ENCODE results near the gene SYP.
"Not testable (repeated sequence)": the region's sequence is repeated elsewhere in the genome, so short reads cannot be mapped to it uniquely, and the experiment has no call there.

SYP gene

DNA sequence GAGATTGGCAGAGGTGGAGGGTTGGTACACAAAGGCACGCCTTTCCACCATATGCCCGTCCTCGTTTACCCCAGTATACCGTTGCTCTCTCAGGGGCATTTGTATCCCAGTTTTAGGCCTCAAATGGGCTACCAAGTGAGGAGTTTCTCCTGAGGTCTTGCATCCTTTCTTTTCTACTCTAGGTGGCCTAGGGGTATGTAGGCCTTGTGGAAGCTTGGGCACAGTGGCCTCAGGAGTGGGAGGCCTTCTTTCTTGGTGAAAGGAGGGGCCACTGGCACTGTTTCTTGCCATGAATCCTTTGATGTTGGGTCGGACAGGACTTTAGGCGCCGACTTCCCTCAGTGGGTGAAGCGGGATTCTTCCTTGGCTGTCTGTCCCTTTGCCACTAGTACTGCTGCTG, 52.7 kb downstream of the SYP start:
- no peaks in the 10 kb centered on the region for H3K9me3 ChIP-seq (ENCODE audit: control insufficient read depth, low read depth, low read length)
- H3K27me3 ChIP-seq (ENCODE audit: control insufficient read depth, insufficient read depth, low read length), result no peaks in the 10 kb centered on the region
- H3K36me3 ChIP-seq (ENCODE audit: control insufficient read depth, low read depth, low read length), result no peaks in the 10 kb centered on the region
- no peak overlapping the region for H3K4me3 ChIP-seq (ENCODE audit: low read length)
- H3K4me1 ChIP-seq (ENCODE audit: control insufficient read depth, low read depth, low read length), result no peaks in the 10 kb centered on the region
- H3K27ac ChIP-seq (ENCODE audit: low read length), result no peak overlapping the region
- H3K9ac ChIP-seq (ENCODE audit: low read length), result no peak overlapping the region

DNA sequence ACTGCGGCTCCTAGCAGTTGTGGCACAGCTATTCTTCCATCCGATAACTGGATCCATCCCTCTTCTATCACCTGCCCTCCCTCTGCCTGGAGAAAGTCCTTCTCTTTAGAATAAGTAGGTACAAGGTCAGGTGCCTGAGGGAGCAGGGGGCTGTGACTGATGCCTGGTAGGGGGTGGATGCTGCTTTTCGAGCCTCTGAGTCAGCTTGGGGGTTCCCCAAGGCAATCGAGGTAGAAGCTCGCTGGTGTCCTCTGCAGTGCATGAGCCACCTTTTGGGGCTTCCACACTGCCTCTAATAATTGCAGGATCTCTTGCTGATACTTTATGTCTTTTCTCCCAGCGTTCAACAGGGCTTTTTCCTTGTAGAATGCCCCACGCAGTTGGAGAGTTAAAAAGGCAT, 56.8 kb downstream of the SYP start:
- H3K9ac ChIP-seq (ENCODE audit: low read length); H3K4me1 ChIP-seq (ENCODE audit: control insufficient read depth, low read depth, low read length); H3K27me3 ChIP-seq (ENCODE audit: control insufficient read depth, insufficient read depth, low read length); H3K4me3 ChIP-seq (ENCODE audit: low read length); H3K36me3 ChIP-seq (ENCODE audit: control insufficient read depth, low read depth, low read length); H3K27ac ChIP-seq (ENCODE audit: low read length): not testable (repeated sequence)
- H3K9me3 ChIP-seq (ENCODE audit: control insufficient read depth, low read depth, low read length), result peaks cover 11% of the 10 kb centered on the region

DNA sequence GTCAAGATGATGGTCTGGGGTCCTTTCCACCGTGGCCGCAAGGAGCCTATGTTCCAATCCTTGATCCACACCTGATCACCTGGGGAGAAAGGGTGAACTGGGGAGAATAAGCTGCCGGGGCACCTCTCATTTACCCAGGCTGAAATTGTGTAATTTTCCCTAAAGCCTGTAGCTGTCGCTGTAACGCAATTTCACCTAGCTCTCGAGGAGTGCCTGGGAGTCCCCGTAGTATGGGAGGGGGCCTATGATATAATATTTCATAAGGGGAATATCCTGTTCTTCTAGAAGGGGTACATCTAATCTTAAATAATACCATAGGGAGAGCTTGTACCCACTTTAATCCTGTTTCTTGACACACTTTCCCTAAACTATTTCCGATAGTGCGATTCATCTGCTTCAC, 57.7 kb downstream of the SYP start:
- H3K27me3 ChIP-seq (ENCODE audit: control insufficient read depth, insufficient read depth, low read length); H3K9ac ChIP-seq (ENCODE audit: low read length); H3K27ac ChIP-seq (ENCODE audit: low read length); H3K4me1 ChIP-seq (ENCODE audit: control insufficient read depth, low read depth, low read length); H3K36me3 ChIP-seq (ENCODE audit: control insufficient read depth, low read depth, low read length); H3K4me3 ChIP-seq (ENCODE audit: low read length): not testable (repeated sequence)
- peaks cover 11% of the 10 kb centered on the region for H3K9me3 ChIP-seq (ENCODE audit: control insufficient read depth, low read depth, low read length)

DNA sequence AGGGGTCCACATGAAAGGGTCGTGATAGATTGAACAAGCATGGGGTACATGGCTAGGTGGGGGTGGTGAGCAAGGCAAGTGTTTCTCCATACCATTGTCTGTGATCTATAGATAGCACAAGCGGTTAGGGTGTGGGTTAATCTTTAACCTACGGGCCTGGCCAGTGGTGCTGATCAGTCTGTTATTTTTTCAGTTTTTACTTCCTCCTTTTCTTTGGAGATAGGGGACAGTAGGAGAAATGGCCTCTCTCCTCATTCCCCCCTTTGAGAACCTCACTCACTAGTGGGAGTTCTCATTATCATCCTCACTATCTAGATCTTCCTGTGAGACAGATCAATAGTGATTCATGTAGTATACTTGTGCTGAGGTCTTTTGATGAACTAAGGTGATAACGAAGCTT, 60.3 kb downstream of the SYP start:
- no peaks in the 10 kb centered on the region for H3K27me3 ChIP-seq (ENCODE audit: control insufficient read depth, insufficient read depth, low read length)
- H3K36me3 ChIP-seq (ENCODE audit: control insufficient read depth, low read depth, low read length), result no peaks in the 10 kb centered on the region
- H3K4me3 ChIP-seq (ENCODE audit: low read length), result no peak overlapping the region
- H3K4me1 ChIP-seq (ENCODE audit: control insufficient read depth, low read depth, low read length), result no peaks in the 10 kb centered on the region
- H3K9me3 ChIP-seq (ENCODE audit: control insufficient read depth, low read depth, low read length), result peaks cover 11% of the 10 kb centered on the region
- no peak overlapping the region for H3K27ac ChIP-seq (ENCODE audit: low read length)
- H3K9ac ChIP-seq (ENCODE audit: low read length), result no peak overlapping the region

Measured in iPS-18a (cell line).